ENCODE data around the gene UBASH3B.
"Not testable (repeated sequence)": the region's sequence is repeated elsewhere in the genome, so short reads cannot be mapped to it uniquely, and the experiment has no call there.

UBASH3B gene

GRCh38 chr11:122655527-122656072, at the start of gene UBASH3B:
Gene UBASH3B, plus strand, starts transcription at chr11:122655722. Its CDS starts 328 bp downstream, at chr11:122656050.
- H3K4me3 ChIP-seq (ENCODE audit: low read depth, low read length) = peak within 1 kb of the TSS; percentile 75
- no peak for TF ChIP-seq CTCF (IDR thresholded peaks at IDR 0.05; ENCODE audit: low read depth, low read length)

GRCh38 chr11:122607162-122607561, 48.4 kb upstream of the UBASH3B start:
- H3K4me3 ChIP-seq (ENCODE audit: low read depth, low read length) = not testable (repeated sequence)

- TF ChIP-seq CTCF (IDR thresholded peaks at IDR 0.05; ENCODE audit: low read depth, low read length) = no peak
Measured at GRCh38 chr11:122612123-122612824, 43.2 kb upstream of the UBASH3B start.

GRCh38 chr11:122616718-122617117, 38.8 kb upstream of the UBASH3B start:
- no peak overlapping the region for H3K4me3 ChIP-seq (ENCODE audit: low read depth, low read length)
- no peak for TF ChIP-seq CTCF (IDR thresholded peaks at IDR 0.05; ENCODE audit: low read depth, low read length)

More at GRCh38 chr11:122612123-122612824, 43.2 kb upstream of the UBASH3B start:
- H3K4me3 ChIP-seq (ENCODE audit: low read depth, low read length) = no peak overlapping the region

- no peak overlapping the region for H3K4me3 ChIP-seq (ENCODE audit: low read depth, low read length)
- no peak for TF ChIP-seq CTCF (IDR thresholded peaks at IDR 0.05; ENCODE audit: low read depth, low read length)
Measured at GRCh38 chr11:122617297-122617696, 38.2 kb upstream of the UBASH3B start.

- TF ChIP-seq CTCF (IDR thresholded peaks at IDR 0.05; ENCODE audit: low read depth, low read length) = no peak
- no peak overlapping the region for H3K4me3 ChIP-seq (ENCODE audit: low read depth, low read length)
Measured at GRCh38 chr11:122617926-122618325, 37.6 kb upstream of the UBASH3B start.

GRCh38 chr11:122618927-122619326, 36.6 kb upstream of the UBASH3B start:
- H3K4me3 ChIP-seq (ENCODE audit: low read depth, low read length) = no peak overlapping the region
- TF ChIP-seq CTCF (IDR thresholded peaks at IDR 0.05; ENCODE audit: low read depth, low read length) = no peak

Data from WI38 (cell line).